Left renal pelvis (tissue), 4 donors: Measurements from ENCODE around the gene WWC1. TPM values are rescaled to one million over a fixed set of nuclear protein-coding genes. Genes with fewer than 3 reads are reported as not detected.

Experiments
- DNase-seq, 4 donors: peaks; one replicate each; pipeline ENCODE4 v3.0.0-alpha.2; 2013; ENCODE audit warnings: low read depth in 4 of 4, low spot score in 3 of 4
- polyA plus RNA-seq, 4 donors: library from polyadenylated mRNA; unstranded; fragments of 120-200 nt; gene quantifications; one replicate each; pipeline ENCODE4 v1.2.1, GENCODE V29; 2013; ENCODE audit not compliant: insufficient read length in 4 of 4

The WWC1 gene
- polyA plus RNA-seq, 4 donors, result 7.6 to 97.0 (median 78.8) TPM

- DNase-seq, result peak in 2 of 4 donors; percentile 15 to 31
These were observed 110.4 kb downstream of the WWC1 start for GRCh38 chr5:168401880-168402279.

DNA sequence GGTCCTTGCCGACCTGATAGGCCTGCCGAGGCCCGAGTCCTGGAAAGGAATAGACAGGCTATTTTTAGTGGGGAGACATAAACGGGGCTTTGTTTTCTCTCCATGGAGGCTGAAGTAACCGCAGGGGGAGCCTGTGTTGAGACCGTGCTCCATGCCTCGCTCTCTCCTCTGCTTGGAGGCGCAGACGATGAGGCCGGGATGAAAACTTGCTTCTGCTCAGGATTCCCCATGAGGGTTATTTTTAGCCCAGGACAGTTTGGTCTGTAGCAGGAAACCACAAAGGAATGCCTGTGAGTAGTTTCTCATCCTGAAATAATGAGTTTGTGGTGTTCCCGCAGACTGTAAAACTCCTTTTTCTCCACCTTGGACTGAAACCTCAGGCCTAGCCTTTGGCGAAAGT lies 112.9 kb downstream of the WWC1 start:
- DNase-seq, result no peak

GRCh38 chr5:168407211-168407610 lies 115.8 kb downstream of the WWC1 start:
- DNase-seq, result no peak

- no peak for DNase-seq
These were observed 117.3 kb downstream of the WWC1 start for GRCh38 chr5:168408561-168409305.

DNA sequence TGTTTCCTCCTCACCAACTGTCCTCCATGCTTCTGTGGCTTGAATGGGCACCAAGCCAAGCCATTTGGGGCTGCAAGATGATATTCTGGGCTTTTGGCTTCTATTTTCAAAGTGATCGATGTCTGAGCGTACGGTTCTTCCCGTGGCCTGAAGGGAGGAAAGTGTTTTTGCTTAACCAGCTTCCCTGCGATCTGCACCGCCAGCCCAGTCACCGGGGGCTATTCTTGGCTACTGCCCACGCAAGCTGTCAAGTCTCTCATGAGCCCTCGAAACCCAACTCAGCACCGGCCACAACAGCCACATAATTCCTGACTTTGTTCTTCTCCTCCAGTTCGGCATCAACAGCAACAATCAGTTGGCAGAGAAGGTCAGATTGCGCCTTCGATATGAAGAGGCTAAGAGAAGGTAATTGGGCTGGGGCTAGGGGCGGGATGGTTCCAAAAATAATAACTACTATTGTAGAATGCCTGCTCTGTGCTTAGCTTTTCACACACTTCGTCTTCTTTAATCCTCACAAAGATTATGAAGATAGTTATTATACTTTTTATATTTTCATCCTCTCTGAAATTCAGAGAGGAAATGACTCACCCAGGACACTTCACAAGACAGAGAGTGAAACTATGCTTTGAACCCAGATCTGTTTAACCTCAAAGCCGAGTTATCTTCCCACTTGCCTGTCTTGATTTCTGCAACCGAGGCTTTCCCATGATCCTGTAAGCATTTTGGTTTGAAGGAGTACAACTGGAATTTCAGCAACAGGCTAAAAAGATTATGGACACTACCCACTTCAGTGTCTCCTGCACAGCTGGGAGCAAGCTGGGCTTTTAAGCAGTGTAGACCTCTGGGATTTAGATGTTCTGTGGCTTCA lies 118.4 kb downstream of the WWC1 start:
- no peak for DNase-seq

GRCh38 chr5:168411871-168412270 lies 120.4 kb downstream of the WWC1 start:
- no peak for DNase-seq

DNA sequence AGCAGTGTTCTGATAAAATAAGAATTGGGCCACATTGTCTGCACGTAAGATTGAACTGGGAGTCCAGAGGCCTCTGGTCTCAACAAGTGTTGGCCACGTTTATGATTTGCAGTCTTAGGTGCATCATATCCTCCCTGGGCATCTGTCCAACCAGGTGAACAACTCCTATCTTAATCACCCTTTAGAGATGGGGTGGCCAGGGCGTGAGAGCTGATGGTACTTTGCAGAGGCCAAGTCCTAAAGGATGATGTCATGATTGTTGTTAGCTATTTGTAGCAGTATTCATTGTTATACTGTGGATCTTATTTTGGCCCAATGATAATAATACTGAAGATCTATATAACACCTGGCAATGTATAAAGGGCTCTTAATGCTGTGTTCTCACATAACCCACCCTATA lies 121.6 kb downstream of the WWC1 start:
- DNase-seq, result no peak

DNA sequence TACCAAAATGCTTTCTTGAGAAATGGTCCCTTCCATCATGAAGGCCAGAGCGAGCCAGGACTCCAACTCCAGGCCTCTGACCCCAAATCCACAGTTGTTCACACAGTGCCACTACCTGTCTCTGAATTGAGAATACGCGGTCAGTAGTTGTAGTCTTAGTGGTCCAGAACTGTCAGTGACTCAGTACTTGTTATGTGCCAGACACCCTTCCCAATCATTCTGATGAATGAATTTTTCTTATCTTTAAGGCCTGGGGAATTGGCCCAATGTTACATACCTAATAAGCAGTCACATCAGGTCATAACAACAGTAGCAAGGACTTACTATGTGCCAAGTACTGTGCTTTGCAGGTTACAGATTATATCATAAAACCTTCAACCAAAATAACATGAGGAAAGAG lies 122.2 kb downstream of the WWC1 start:
- DNase-seq, result no peak

GRCh38 chr5:168415401-168415800 lies 124.0 kb downstream of the WWC1 start:
- DNase-seq, result no peak

DNA sequence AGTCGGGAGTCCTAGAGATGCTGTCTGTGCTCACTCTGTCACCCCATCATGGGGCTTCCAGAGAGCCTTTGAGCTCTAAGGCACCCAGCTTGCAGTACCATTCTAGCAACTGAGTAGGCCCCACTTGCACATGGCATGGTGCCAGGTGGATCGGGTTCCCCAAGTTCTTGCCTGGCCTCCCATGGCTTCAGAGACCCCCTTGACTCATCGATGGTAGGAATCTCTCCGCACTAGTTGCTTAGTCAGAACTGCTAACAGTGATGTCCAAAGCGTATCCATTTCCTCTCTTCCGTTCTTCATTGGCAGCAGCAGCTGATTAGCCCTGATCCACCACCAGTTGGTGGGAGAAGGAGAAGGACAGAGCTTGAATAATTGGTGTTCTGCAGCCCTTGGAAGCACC lies 124.5 kb downstream of the WWC1 start:
- DNase-seq, result no peak

- DNase-seq, result no peak
These were observed 126.4 kb downstream of the WWC1 start for GRCh38 chr5:168417731-168418429.

DNA sequence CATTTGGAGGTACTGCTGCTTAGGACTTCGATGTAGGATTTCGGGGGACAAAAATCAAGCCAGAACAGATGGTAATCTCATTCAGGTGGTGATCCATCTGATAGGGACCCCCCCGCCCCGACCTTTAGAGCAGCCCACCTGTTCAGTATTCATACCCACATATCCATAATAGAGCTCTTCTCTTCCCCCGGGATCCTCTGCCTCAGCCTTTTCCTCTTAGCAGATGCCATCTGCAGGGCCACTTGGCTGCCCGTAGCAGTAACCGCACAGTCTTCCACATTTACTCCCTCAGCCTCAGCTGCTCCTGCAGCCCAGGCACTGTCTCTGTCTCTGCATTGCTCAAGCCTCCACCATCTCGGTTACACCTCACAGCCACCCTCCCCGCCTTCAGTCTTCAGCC lies 129.0 kb downstream of the WWC1 start:
- no peak for DNase-seq

DNA sequence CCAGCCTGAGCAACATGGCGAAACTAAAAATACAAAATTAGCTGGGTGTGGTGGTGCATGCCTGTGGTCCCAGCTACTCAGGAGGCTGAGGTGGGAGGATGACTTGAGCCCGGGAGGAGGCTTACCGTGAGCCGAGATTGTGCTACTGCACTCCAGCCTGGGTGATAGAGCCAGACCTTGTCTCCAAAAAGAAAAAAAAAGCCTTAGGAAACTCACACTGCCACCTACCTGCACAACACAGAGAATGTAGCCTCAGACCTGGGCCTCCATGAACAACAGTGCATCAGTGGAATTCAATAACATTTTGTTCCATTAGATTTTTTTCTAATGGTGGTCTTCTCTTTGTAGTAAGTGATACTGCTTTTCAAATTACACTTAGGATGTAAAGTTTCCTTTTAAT lies 131.0 kb downstream of the WWC1 start:
- no peak for DNase-seq

DNA sequence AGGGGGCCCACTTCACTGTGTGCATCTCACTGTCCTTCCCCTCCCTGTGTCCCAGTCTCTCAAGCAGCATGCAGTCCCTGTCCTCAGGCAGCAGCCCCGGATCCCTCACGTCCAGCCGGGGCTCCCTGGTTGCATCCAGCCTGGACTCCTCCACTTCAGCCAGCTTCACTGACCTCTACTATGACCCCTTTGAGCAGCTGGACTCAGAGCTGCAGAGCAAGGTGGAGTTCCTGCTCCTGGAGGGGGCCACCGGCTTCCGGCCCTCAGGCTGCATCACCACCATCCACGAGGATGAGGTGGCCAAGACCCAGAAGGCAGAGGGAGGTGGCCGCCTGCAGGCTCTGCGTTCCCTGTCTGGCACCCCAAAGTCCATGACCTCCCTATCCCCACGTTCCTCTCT lies 132.0 kb downstream of the WWC1 start:
- DNase-seq, result no peak

DNA sequence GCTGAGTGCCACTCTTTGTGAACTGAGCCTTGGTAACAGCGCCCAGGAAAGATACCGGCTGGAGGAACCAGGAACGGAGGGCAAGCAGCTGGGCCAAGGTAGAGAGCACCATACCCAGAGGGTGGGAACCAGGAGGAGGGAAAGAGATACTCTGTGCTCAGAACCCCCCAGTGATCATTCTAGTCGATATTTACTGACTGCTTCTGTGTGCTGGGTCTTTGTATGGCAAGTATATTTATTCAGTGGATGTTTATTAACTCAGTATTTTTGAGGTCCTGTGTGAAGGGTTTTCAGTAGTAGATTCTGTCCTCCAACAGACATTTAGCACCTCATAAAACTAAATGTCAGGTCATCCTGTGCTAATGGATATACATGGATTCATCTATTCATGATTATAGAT lies 132.5 kb downstream of the WWC1 start:
- no peak for DNase-seq

GRCh38 chr5:168424594-168425323 lies 133.3 kb downstream of the WWC1 start:
- DNase-seq, result no peak

- no peak for DNase-seq
These were observed 134.8 kb downstream of the WWC1 start for GRCh38 chr5:168426007-168426863.

GRCh38 chr5:168426864-168427172 lies 135.4 kb downstream of the WWC1 start:
- no peak for DNase-seq

DNA sequence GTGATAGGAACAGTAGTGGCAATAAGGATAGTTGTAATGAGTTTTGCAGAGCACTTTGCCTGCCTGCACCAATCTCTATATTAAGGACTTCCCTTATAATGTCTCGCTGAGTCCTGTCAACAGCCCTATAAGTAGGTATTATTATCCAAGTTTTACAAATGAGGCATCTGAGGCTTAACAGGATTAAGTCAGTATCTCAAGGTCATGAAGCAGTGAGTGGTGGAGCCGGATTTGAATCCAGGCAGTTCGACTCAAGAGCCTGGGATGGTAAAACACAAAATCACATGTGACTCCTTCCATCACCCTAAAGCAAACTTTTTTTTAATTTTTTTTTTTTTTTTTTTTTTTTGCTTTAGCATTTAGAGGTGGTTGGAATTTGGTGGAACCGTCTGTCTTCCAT lies 135.8 kb downstream of the WWC1 start:
- DNase-seq, result no peak

DNA sequence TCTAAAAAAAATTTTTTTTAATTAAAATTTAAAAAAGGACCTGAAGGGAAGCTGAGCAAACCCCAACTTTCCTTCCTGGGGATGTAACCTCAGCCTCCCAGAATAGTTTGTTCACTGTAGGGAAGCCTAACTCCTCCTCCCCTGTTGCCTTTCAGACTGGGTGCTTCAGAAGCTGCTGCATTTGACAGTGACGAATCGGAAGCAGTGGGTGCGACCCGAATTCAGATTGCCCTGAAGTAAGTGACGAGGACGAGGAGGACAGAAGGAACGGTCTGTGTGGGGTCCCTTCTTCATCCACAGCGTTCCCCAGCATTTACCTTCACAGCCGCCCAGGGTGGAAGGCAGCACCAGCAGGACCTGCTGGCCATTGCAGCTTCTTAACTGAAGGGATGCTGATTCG lies 137.1 kb downstream of the WWC1 start:
- no peak for DNase-seq
